Esophagus squamous epithelium (tissue), 4 donors: ENCODE results near the gene EYS.

ENCODE experiments used
- CTCF ChIP-seq, 6 experiments: fragments of 450-650 bp in 4 of 6; fragments of 200-600 bp in 2 of 6; sonication (generic) in 2 of 6; IDR thresholded peaks; one replicate each; pipeline ENCODE4 v1.5.1; 2016 to 2019; ENCODE audit warnings: antibody characterized with exemption in 6 of 6, mild to moderate bottlenecking in 4 of 6, moderate library complexity in 4 of 6
- POLR2A ChIP-seq, 4 donors: fragments of 450-650 bp; IDR thresholded peaks; one replicate each; pipeline ENCODE4 v1.6.1; 2017; ENCODE audit warnings: antibody characterized with exemption in 4 of 4, mild to moderate bottlenecking in 4 of 4, moderate library complexity in 3 of 4

GRCh38 chr6:63713332-63713731 lies 1993.7 kb downstream of the EYS start:
- no peak for TF ChIP-seq CTCF (IDR thresholded peaks at IDR 0.05)
- no peak for TF ChIP-seq POLR2A (IDR thresholded peaks at IDR 0.05)
